ENCODE measurements around the gene RASGEF1C. TPM values are rescaled to one million over a fixed set of nuclear protein-coding genes. Genes with fewer than 3 reads are reported as not detected.

RASGEF1C gene
- polyA plus RNA-seq, 1 donor from 2014 or later = not detected

GRCh38 chr5:180121826-180122413 is 87.1 kb downstream of the RASGEF1C start:
- H3K4me1 Mint-ChIP-seq = no peaks in the 10 kb centered on the region
- no peak overlapping the region for H3K27ac Mint-ChIP-seq
- H3K27me3 Mint-ChIP-seq = peaks cover 10% of the 10 kb centered on the region
- H3K4me3 Mint-ChIP-seq = no peak overlapping the region
- no peaks in the 10 kb centered on the region for H3K36me3 Mint-ChIP-seq
- peaks cover 0 to 2% (median 0%) of the 10 kb centered on the region in 3 donors for H3K9me3 Mint-ChIP-seq

- Mint-ChIP-seq H3K36me3 (no peaks in the 10 kb centered on the region), H3K4me1 (no peaks in the 10 kb centered on the region), H3K27ac (no peak overlapping the region), H3K9me3 (peaks cover 0 to 2% (median 0%) of the 10 kb centered on the region in 3 donors), H3K27me3 (peaks cover 8% of the 10 kb centered on the region), H3K4me3 (no peak overlapping the region)
Measured at GRCh38 chr5:180120237-180121101, 88.5 kb downstream of the RASGEF1C start.

GRCh38 chr5:180119903-180120236 is 89.1 kb downstream of the RASGEF1C start:
- H3K9me3 Mint-ChIP-seq = peaks cover 0 to 2% (median 0%) of the 10 kb centered on the region in 3 donors

GRCh38 chr5:180119031-180119902 is 89.7 kb downstream of the RASGEF1C start:
- no peaks in the 10 kb centered on the region for H3K36me3 Mint-ChIP-seq
- peaks cover 0 to 2% (median 0%) of the 10 kb centered on the region in 3 donors for H3K9me3 Mint-ChIP-seq
- H3K27me3 Mint-ChIP-seq = peaks cover 9% of the 10 kb centered on the region
- H3K4me3 Mint-ChIP-seq = no peak overlapping the region
- H3K27ac Mint-ChIP-seq = no peak overlapping the region
- H3K4me1 Mint-ChIP-seq = no peaks in the 10 kb centered on the region

More at GRCh38 chr5:180119903-180120236, 89.1 kb downstream of the RASGEF1C start:
- peaks cover 10% of the 10 kb centered on the region for H3K27me3 Mint-ChIP-seq
- no peak overlapping the region for H3K4me3 Mint-ChIP-seq
- H3K27ac Mint-ChIP-seq = no peak overlapping the region
- no peaks in the 10 kb centered on the region for H3K4me1 Mint-ChIP-seq
- H3K36me3 Mint-ChIP-seq = no peaks in the 10 kb centered on the region

GRCh38 chr5:180118391-180118791 is 90.6 kb downstream of the RASGEF1C start:
- Mint-ChIP-seq H3K4me3 (no peak overlapping the region), H3K27me3 (peaks cover 7% of the 10 kb centered on the region), H3K4me1 (no peaks in the 10 kb centered on the region), H3K36me3 (no peaks in the 10 kb centered on the region), H3K9me3 (no peaks in the 10 kb centered on the region), H3K27ac (no peak overlapping the region)

GRCh38 chr5:180117000-180117725 is 91.8 kb downstream of the RASGEF1C start:
- Mint-ChIP-seq H3K4me1 (no peaks in the 10 kb centered on the region), H3K9me3 (no peaks in the 10 kb centered on the region), H3K27ac (peak overlapping the region in 1 of 3 donors; percentile 13), H3K27me3 (peaks cover 8% of the 10 kb centered on the region), H3K4me3 (no peak overlapping the region), H3K36me3 (no peaks in the 10 kb centered on the region)

GRCh38 chr5:180116077-180116999 is 92.7 kb downstream of the RASGEF1C start:
- Mint-ChIP-seq H3K9me3 (no peaks in the 10 kb centered on the region), H3K4me3 (no peak overlapping the region), H3K27ac (no peak overlapping the region), H3K27me3 (peaks cover 8% of the 10 kb centered on the region), H3K4me1 (no peaks in the 10 kb centered on the region), H3K36me3 (no peaks in the 10 kb centered on the region)

- H3K4me1 Mint-ChIP-seq = no peaks in the 10 kb centered on the region
- H3K27me3 Mint-ChIP-seq = peaks cover 8% of the 10 kb centered on the region
- H3K27ac Mint-ChIP-seq = no peak overlapping the region
- H3K36me3 Mint-ChIP-seq = no peaks in the 10 kb centered on the region
- H3K9me3 Mint-ChIP-seq = no peaks in the 10 kb centered on the region
- H3K4me3 Mint-ChIP-seq = no peak overlapping the region
Measured at GRCh38 chr5:180115326-180116076, 93.5 kb downstream of the RASGEF1C start.

- H3K36me3 Mint-ChIP-seq = no peaks in the 10 kb centered on the region
- H3K4me3 Mint-ChIP-seq = no peak overlapping the region
- H3K9me3 Mint-ChIP-seq = peaks cover 0 to under 1% (median 0%) of the 10 kb centered on the region in 3 donors
- no peak overlapping the region for H3K27ac Mint-ChIP-seq
- H3K27me3 Mint-ChIP-seq = peaks cover 8% of the 10 kb centered on the region
- no peaks in the 10 kb centered on the region for H3K4me1 Mint-ChIP-seq
Measured at GRCh38 chr5:180114304-180115003, 94.6 kb downstream of the RASGEF1C start.

GRCh38 chr5:180113660-180114303 is 95.2 kb downstream of the RASGEF1C start:
- H3K36me3 Mint-ChIP-seq = no peaks in the 10 kb centered on the region
- no peak overlapping the region for H3K27ac Mint-ChIP-seq
- H3K27me3 Mint-ChIP-seq = peaks cover 8% of the 10 kb centered on the region
- no peak overlapping the region for H3K4me3 Mint-ChIP-seq
- H3K4me1 Mint-ChIP-seq = no peaks in the 10 kb centered on the region
- H3K9me3 Mint-ChIP-seq = peaks cover 0 to 1% (median 0%) of the 10 kb centered on the region in 3 donors

- no peaks in the 10 kb centered on the region for H3K4me1 Mint-ChIP-seq
- H3K4me3 Mint-ChIP-seq = no peak overlapping the region
- H3K36me3 Mint-ChIP-seq = no peaks in the 10 kb centered on the region
- peaks cover 0 to 5% (median 1%) of the 10 kb centered on the region in 3 donors for H3K9me3 Mint-ChIP-seq
- peaks cover 8% of the 10 kb centered on the region for H3K27me3 Mint-ChIP-seq
- no peak overlapping the region for H3K27ac Mint-ChIP-seq
Measured at GRCh38 chr5:180112181-180112861, 96.7 kb downstream of the RASGEF1C start.

Measured in IgD-negative memory B cell (primary cell).